GM19240 (cell line): Measurements from ENCODE around the gene CFB.
"Not testable (repeated sequence)": the region's sequence is repeated elsewhere in the genome, so short reads cannot be mapped to it uniquely, and the experiment has no call there.

Experiments used
- DNase-seq: peaks from one replicate; pipeline ENCODE4 v3.0.0; 2011; ENCODE audit warnings: low spot score; ENCODE audit not compliant: insufficient read length

The CFB gene

DNA sequence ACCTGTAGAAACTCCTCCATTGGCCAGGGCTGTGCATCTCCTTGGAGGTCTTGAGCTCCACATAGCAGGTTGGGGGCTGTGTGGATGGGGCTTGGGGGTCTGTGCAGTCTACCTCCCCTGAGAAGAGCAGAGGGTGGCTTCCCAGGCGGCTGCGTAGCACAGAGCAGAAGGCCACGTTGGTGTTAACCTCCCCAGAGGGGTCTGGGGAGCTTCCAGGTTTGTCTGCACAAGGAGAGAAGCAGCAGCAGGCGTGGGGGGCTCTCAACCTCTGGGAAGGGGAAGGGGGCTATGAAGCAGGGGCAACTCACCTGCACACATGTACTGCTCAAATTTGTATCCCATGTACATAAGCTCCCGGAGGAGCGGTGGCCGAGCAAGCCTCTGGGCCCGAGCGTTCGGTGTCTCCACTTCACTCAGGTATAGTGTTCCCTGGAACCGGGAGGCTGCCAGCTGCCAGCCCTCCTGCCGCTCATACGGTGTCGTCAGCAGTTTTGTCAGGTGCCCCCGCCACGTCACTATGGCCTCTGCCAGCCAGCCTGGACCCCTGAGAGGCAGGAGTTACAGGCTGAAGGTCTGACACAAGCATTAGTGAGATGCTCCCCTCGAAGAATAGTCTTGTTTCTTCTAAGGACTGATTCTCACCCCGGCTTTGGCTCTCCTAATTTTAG is 24.8 kb downstream of the CFB start:
- DNase-seq: no peak

GRCh38 chr6:31971279-31971992 is 25.5 kb downstream of the CFB start:
- DNase-seq: no peak

- peak; percentile 100 for DNase-seq
Measured at GRCh38 chr6:31971993-31972708, 26.3 kb downstream of the CFB start, which contains the start of gene DXO. Gene DXO (minus strand): TSS chr6:31972138. CDS start chr6:31971675, 463 bp downstream.

GRCh38 chr6:31972709-31973350 is 26.9 kb downstream of the CFB start:
- no peak for DNase-seq

DNA sequence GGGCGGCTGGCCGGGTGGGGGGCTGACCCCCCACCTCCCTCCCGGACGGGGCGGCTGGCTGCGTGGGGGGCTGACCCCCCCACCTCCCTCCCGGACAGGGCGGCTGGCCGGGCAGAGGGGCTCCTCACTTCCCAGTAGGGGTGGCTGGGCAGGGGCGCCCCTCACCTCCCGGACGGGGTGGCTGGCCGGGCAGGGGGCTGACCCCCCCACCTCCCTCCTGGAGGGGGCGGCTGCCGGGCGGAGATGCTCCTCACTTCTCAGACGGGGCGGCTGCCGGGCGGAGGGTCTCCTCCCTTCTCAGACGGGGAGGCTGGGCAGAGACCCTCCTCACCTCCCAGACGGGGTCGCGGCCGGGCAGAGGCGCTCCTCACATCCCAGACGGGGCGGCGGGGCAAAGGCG is 30.2 kb downstream of the CFB start:
- not testable (repeated sequence) for DNase-seq

GRCh38 chr6:31977816-31978431 is 32.0 kb downstream of the CFB start:
- DNase-seq: no peak

DNA sequence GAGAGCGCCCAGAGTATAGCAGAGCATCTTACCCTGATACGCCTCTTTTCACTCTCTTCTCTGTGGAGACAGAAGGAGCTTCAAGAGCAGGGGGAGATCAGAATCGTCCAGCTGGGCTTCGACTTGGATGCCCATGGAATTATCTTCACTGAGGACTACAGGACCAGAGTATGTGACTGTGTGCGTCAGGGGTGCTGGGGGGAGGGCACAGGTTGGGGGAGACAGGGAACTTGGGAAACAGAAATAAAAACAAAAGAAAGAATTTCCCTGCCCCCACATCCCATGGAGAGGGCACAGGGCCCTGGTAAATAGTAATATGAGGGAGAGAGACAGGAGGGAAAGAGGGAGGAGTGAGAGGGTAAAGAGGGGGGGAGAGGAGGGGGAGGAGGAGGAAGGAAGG is 32.9 kb downstream of the CFB start:
- no peak for DNase-seq

GRCh38 chr6:31979238-31979898 is 33.5 kb downstream of the CFB start:
- DNase-seq: no peak

- not testable (repeated sequence) for DNase-seq
Measured at GRCh38 chr6:31980195-31980876, 34.4 kb downstream of the CFB start.

DNA sequence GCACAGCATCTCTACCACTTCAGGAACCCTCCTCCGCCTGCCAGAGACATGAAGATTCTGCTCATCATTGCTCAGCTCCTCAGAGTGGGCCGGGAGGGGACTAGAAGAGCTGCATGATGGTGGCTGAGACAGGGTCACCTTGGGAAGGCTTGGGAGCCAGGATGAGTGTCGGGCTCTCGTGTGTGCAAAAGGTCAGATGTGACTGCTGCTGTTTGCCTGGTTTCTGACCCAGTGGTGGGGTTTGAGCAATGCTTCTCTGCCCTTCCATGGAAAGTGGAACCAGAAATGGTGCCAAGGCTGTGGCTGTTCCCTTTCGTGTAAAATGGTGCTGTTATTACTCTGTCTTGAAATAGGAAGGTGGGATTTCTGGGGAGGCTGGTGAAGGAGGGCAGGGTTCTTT is 35.1 kb downstream of the CFB start:
- not testable (repeated sequence) for DNase-seq

DNA sequence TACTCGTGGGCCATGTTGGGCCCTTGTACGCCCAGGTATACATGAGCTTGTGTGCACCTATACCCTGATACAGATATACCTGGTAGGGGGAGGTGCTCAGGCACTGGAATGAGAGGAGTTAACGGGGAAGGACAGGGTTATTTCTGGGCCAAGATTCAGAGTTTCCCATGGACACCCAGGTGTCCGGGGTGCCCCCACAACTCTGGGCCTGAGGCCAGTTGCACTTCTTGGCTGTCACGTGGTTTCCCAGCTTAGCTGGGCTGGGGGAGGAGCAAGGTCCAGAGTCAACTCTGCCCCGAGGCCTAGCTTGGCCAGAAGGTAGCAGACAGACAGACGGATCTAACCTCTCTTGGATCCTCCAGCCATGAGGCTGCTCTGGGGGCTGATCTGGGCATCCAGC is 35.8 kb downstream of the CFB start, which contains the start of gene C4A:
Gene C4A, plus strand, starts transcription at position 314 of the 400 bp plus-strand sequence. Its CDS starts 51 bp downstream, at position 365.
- DNase-seq: not testable (repeated sequence)

DNA sequence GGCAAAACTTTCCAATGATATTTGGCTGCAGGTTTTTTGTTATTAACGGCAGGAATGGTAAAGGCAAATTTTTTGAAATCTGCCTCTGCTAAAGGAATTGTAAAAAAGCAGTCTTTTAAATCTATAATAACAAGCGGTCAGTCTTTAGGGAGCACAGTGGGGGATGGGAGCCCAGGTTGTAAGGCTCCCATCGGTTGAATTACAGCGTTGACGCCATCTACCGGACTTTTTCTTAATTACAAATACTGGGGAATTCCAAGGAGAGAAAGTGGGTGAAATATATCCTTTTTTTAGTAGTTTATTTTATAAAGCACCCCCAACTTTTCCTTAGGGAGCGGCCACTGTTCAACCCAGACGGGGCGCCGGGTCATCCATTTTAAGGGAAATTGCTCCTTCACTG is 43.5 kb downstream of the CFB start:
- DNase-seq: not testable (repeated sequence)

DNA sequence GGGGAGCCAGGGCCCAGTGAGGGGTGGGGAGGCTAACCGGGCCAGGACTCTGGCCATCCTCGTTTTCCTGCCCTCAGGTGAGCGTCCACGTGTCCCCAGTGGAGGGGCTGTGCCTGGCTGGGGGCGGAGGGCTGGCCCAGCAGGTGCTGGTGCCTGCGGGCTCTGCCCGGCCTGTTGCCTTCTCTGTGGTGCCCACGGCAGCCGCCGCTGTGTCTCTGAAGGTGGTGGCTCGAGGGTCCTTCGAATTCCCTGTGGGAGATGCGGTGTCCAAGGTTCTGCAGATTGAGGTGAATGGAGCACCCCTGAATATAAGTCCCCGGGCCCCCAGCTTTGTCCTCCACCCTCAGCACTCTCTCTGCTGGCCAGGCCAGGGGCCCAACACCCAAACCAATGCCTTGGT is 48.5 kb downstream of the CFB start:
- not testable (repeated sequence) for DNase-seq

GRCh38 chr6:31996385-31996784 is 50.5 kb downstream of the CFB start:
- DNase-seq: not testable (repeated sequence)
